ENCODE results near the gene OSBPL1A. TPM values are rescaled to one million over a fixed set of nuclear protein-coding genes. Genes with fewer than 3 reads are reported as not detected.

The OSBPL1A gene
- total and polyA plus RNA-seq, 2 experiments from 2014 or later, result 14.9 to 24.1 TPM

GRCh38 chr18:24293254-24293653 lies 104.4 kb downstream of the OSBPL1A start:
- Histone ChIP-seq H3K4me1 (ENCODE audit: insufficient read depth) (no peaks in the 10 kb centered on the region), H4K20me1 (ENCODE audit: insufficient read depth) (no peaks in the 10 kb centered on the region), H3K27ac (no peak overlapping the region), H3K36me3 (ENCODE audit: low read depth) (no peaks in the 10 kb centered on the region), H3K4me3 (no peak overlapping the region), H2AFZ (no peak overlapping the region), H3K79me2 (ENCODE audit: insufficient read depth) (no peaks in the 10 kb centered on the region), H3K9ac (no peak overlapping the region), H3K27me3 (replicated peaks; ENCODE audit: insufficient read depth) (no peaks in the 10 kb centered on the region), H3K9me3 (ENCODE audit: low read depth) (no peaks in the 10 kb centered on the region), H3K4me2 (ENCODE audit: unreplicated experiment) (no peak overlapping the region), H3K9me2 (ENCODE audit: insufficient read depth) (no peaks in the 10 kb centered on the region), H3F3A (ENCODE audit: insufficient read depth) (no peaks in the 10 kb centered on the region)
- TF ChIP-seq EZH2 (IDR thresholded peaks at IDR 0.05; ENCODE audit: insufficient read depth, poor library complexity, severe bottlenecking) (no peak), EZH2phosphoT487 (IDR thresholded peaks at IDR 0.05; ENCODE audit: insufficient read depth, low read depth) (no peak)
- DNase-seq, result no peak
- in situ Hi-C loops (cut with MboI), result no loop called here
- 88 to 90% methylated on average over 12 of the region's 12 CpGs for WGBS, 2 experiments (ENCODE audit: low coverage in 1 of 2, low lambda C conversion rate in 2 of 2, missing lambda C conversion rate in 2 of 2)

GRCh38 chr18:24278591-24278990 lies 119.0 kb downstream of the OSBPL1A start:
- H3K9me2 ChIP-seq (ENCODE audit: insufficient read depth), result no peaks in the 10 kb centered on the region
- no peaks in the 10 kb centered on the region for H4K20me1 ChIP-seq (ENCODE audit: insufficient read depth)
- no peak overlapping the region for H3K9ac ChIP-seq
- in situ Hi-C loops (cut with MboI), result no loop called here
- H3K4me2 ChIP-seq (ENCODE audit: unreplicated experiment), result no peak overlapping the region
- no peaks in the 10 kb centered on the region for H3F3A ChIP-seq (ENCODE audit: insufficient read depth)
- 96 to 99% methylated on average over 3 of the region's 3 CpGs for WGBS, 2 experiments (ENCODE audit: low coverage in 1 of 2, low lambda C conversion rate in 2 of 2, missing lambda C conversion rate in 2 of 2)
- no peak overlapping the region for H3K4me3 ChIP-seq
- H3K27me3 ChIP-seq (replicated peaks; ENCODE audit: insufficient read depth), result no peaks in the 10 kb centered on the region
- no peak for DNase-seq
- H3K9me3 ChIP-seq (ENCODE audit: low read depth), result no peaks in the 10 kb centered on the region
- H3K27ac ChIP-seq, result no peak overlapping the region
- no peaks in the 10 kb centered on the region for H3K79me2 ChIP-seq (ENCODE audit: insufficient read depth)
- no peaks in the 10 kb centered on the region for H3K36me3 ChIP-seq (ENCODE audit: low read depth)
- TF ChIP-seq EZH2phosphoT487 (IDR thresholded peaks at IDR 0.05; ENCODE audit: insufficient read depth, low read depth) (no peak), EZH2 (IDR thresholded peaks at IDR 0.05; ENCODE audit: insufficient read depth, poor library complexity, severe bottlenecking) (no peak)
- H2AFZ ChIP-seq, result no peak overlapping the region
- H3K4me1 ChIP-seq (ENCODE audit: insufficient read depth), result no peaks in the 10 kb centered on the region

DNA sequence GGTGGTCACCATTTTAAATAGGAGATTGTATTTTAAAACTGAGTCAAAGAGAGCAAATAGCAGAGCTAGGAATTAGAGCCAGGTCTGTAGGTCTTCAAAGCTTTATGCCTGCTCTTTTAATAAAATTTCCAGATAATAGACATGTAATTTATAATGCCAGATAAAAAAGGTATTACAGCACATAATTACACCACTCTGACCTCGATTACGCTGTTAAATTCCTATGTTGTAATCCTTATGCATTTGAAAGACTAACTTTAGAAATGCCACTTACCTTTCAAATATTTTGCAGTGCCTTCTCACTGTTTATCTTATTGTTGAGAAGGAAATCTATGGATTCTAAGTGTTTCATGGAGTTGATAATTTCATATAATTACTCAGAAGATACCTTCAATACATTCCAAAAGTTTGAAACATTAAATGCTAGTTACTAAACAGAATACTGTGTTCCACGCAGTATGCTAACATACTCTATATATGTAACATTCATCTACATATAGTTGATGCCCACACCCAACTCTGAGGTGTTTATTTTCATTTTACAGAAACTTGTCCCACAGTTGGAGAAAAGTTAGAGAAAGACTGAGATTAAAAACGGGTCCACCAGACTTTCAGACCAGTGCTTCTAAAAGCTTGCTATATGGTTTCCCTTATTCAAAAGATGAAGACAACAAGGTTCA lies 120.0 kb downstream of the OSBPL1A start:
- Histone ChIP-seq H4K20me1 (ENCODE audit: insufficient read depth) (no peaks in the 10 kb centered on the region), H3K4me3 (no peak overlapping the region), H3K79me2 (ENCODE audit: insufficient read depth) (no peaks in the 10 kb centered on the region), H3K4me2 (ENCODE audit: unreplicated experiment) (no peak overlapping the region), H3K9me2 (ENCODE audit: insufficient read depth) (no peaks in the 10 kb centered on the region), H3K4me1 (ENCODE audit: insufficient read depth) (no peaks in the 10 kb centered on the region; the same call in 1 of the 2 replicates), H3K9me3 (ENCODE audit: low read depth) (no peaks in the 10 kb centered on the region), H2AFZ (no peak overlapping the region), H3F3A (ENCODE audit: insufficient read depth) (no peaks in the 10 kb centered on the region), H3K27me3 (replicated peaks; ENCODE audit: insufficient read depth) (no peaks in the 10 kb centered on the region), H3K9ac (no peak overlapping the region), H3K27ac (no peak overlapping the region), H3K36me3 (ENCODE audit: low read depth) (no peaks in the 10 kb centered on the region)
- DNase-seq, result no peak
- in situ Hi-C loops (cut with MboI), result no loop called here
- 92 to 94% methylated on average over 4 of the region's 4 CpGs for WGBS, 2 experiments (ENCODE audit: low coverage in 1 of 2, low lambda C conversion rate in 2 of 2, missing lambda C conversion rate in 2 of 2)
- TF ChIP-seq EZH2 (IDR thresholded peaks at IDR 0.05; ENCODE audit: insufficient read depth, poor library complexity, severe bottlenecking) (no peak), EZH2phosphoT487 (IDR thresholded peaks at IDR 0.05; ENCODE audit: insufficient read depth, low read depth) (no peak)

DNA sequence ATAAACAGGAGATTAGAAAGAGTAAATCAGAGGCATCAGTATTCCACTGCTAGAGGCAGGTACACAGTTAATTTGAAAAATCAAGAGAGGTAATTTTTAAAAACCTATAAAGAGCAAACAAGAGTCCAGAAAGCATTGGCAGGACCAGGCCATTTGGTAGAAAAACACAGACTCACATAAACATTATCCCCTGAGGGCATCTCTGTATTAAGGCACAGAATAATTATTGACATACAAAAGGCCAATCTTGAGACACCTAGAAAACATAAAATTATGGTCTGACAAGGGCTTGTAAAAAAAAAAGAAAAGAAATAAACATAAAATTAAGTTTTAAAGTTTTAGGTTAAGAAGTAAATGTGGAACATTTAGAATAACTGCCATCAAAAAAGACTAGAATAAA lies 120.6 kb downstream of the OSBPL1A start:
- peaks cover 5% of the 10 kb centered on the region; the same call in 1 of the 2 replicates for H3K4me1 ChIP-seq (ENCODE audit: insufficient read depth)
- H2AFZ ChIP-seq, result no peak overlapping the region
- H3K9me3 ChIP-seq (ENCODE audit: low read depth), result no peaks in the 10 kb centered on the region
- DNase-seq, result no peak
- H4K20me1 ChIP-seq (ENCODE audit: insufficient read depth), result no peaks in the 10 kb centered on the region
- no peak overlapping the region for H3K4me3 ChIP-seq
- no peak overlapping the region for H3K27ac ChIP-seq
- no peak overlapping the region for H3K4me2 ChIP-seq (ENCODE audit: unreplicated experiment)
- no peak overlapping the region for H3K9ac ChIP-seq
- no peaks in the 10 kb centered on the region for H3K27me3 ChIP-seq (replicated peaks; ENCODE audit: insufficient read depth)
- TF ChIP-seq EZH2phosphoT487 (IDR thresholded peaks at IDR 0.05; ENCODE audit: insufficient read depth, low read depth) (no peak), EZH2 (IDR thresholded peaks at IDR 0.05; ENCODE audit: insufficient read depth, poor library complexity, severe bottlenecking) (no peak)
- H3K9me2 ChIP-seq (ENCODE audit: insufficient read depth), result no peaks in the 10 kb centered on the region
- H3F3A ChIP-seq (ENCODE audit: insufficient read depth), result peaks cover 6% of the 10 kb centered on the region; the same call in 1 of the 2 replicates
- H3K79me2 ChIP-seq (ENCODE audit: insufficient read depth), result no peaks in the 10 kb centered on the region
- no peaks in the 10 kb centered on the region for H3K36me3 ChIP-seq (ENCODE audit: low read depth)
- in situ Hi-C loops (cut with MboI), result no loop called here

Measured in GM23248 (cell line).